ENCODE measurements around the gene CSNK1D.

CSNK1D gene

GRCh38 chr17:82227629-82228277 is 45.7 kb downstream of the CSNK1D start:
- DNase-seq: no peak

- DNase-seq: no peak
These were observed 46.5 kb downstream of the CSNK1D start for GRCh38 chr17:82226809-82227628.

GRCh38 chr17:82226146-82226808 is 47.2 kb downstream of the CSNK1D start:
- no peak for DNase-seq

- no peak for DNase-seq
These were observed 48.0 kb downstream of the CSNK1D start for GRCh38 chr17:82225368-82226029.

GRCh38 chr17:82224666-82225065 is 48.8 kb downstream of the CSNK1D start:
- DNase-seq: no peak

GRCh38 chr17:82223517-82223916 is 50.0 kb downstream of the CSNK1D start:
- DNase-seq: no peak

- no peak for DNase-seq
These were observed 50.7 kb downstream of the CSNK1D start for GRCh38 chr17:82222816-82223215.

- no peak for DNase-seq
These were observed 52.1 kb downstream of the CSNK1D start for GRCh38 chr17:82221341-82221902.

- DNase-seq: no peak
These were observed 53.5 kb downstream of the CSNK1D start for GRCh38 chr17:82219753-82220709.

GRCh38 chr17:82219083-82219482 is 54.4 kb downstream of the CSNK1D start:
- no peak for DNase-seq

GRCh38 chr17:82218349-82219075 is 55.0 kb downstream of the CSNK1D start:
- DNase-seq: no peak

GRCh38 chr17:82217530-82218204 is 55.8 kb downstream of the CSNK1D start:
- no peak for DNase-seq

- no peak for DNase-seq
These were observed 56.4 kb downstream of the CSNK1D start for GRCh38 chr17:82217120-82217529.

GRCh38 chr17:82216301-82217119 is 57.0 kb downstream of the CSNK1D start:
- no peak for DNase-seq

GRCh38 chr17:82215972-82216300 is 57.6 kb downstream of the CSNK1D start:
- DNase-seq: no peak

- DNase-seq: no peak
These were observed 58.2 kb downstream of the CSNK1D start for GRCh38 chr17:82215095-82215971.

GRCh38 chr17:82214012-82214628 is 59.4 kb downstream of the CSNK1D start:
- no peak for DNase-seq
